HG03039 (cell line): ENCODE results near the gene DSC1.
"Not testable (repeated sequence)": the region's sequence is repeated elsewhere in the genome, so short reads cannot be mapped to it uniquely, and the experiment has no call there.

Experiments used
- ATAC-seq: cut with Tn5 transposase; IDR thresholded peaks from one replicate; pipeline ENCODE4 v1.9.1; 2021; ENCODE audit warnings: mild to moderate bottlenecking, moderate library complexity; ENCODE audit not compliant: unreplicated experiment

Gene DSC1

DNA sequence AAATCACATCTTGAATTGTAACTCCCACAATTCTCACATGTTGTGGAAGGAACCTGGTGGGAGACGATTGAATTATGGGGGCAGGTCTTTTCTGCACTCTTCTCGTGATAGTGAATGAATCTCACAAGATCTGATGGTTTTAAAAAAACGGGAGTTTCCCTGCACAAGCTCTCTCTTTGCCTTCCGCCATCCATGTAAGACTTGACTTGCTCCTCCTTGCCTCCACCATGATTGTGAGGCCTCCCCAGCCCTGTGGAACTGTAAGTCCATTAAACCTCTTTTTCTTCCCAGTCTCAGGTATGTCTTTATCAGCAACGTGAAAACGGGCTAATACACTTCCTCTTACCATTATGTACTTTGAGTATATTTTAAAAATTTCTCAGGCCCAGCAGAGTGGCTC, 14.7 kb upstream of the DSC1 start:
- ATAC-seq: not testable (repeated sequence)

GRCh38 chr18:31176531-31176930, 13.9 kb upstream of the DSC1 start:
- no peak for ATAC-seq

GRCh38 chr18:31171144-31171839, 8.6 kb upstream of the DSC1 start:
- ATAC-seq: no peak

- no peak for ATAC-seq
These were observed 7.7 kb upstream of the DSC1 start for GRCh38 chr18:31170335-31170734.

DNA sequence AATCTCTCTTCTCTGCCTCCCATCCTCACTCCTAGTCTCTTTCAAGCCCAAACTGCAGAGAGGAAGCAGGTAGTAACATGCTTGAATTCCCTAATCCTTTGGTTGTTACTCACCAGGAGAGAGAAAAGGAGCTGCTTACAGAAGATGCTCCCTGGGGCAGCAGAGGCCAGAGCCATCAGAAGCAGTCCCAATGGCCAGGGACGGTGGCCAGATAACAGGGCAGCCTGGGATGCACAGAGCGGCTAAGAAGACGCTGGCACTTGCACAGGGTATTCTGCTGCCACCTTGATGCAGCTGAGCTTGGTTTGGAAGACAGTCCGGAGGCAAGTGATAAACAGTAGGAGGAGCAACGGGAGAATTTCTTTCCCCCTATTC, 250 bp downstream of the DSC1 start:
- no peak for ATAC-seq

DNA sequence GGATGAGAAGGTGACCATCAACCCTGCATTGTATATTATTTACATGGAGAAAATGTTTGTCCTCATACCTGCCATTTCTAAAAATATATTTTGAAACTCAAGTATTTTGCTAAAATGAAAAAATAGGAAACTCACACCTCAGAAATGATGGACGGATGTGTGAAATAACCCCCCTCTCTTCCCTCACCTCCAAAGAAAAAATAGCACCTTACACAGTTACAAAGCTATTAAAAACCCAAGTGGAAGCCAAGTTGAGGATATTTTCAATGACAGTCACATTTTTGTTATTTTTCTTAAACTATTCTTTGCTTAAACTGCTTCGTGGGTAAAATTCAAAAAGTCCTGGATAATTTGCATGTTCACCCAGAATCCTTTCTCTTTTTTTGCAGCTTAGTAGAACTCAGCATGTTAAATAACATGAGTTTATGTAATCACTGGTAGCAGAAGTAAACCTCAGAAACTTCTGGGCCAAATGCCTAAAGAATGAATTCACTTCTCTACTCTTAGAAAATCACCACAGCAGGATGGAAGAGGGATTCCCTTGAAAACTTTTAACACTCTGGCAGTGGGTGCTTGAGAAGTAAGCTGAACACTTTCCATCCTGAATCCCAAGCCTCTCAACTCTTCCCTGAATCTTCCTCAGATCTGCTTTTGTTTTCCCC, 768 bp downstream of the DSC1 start:
- no peak for ATAC-seq

DNA sequence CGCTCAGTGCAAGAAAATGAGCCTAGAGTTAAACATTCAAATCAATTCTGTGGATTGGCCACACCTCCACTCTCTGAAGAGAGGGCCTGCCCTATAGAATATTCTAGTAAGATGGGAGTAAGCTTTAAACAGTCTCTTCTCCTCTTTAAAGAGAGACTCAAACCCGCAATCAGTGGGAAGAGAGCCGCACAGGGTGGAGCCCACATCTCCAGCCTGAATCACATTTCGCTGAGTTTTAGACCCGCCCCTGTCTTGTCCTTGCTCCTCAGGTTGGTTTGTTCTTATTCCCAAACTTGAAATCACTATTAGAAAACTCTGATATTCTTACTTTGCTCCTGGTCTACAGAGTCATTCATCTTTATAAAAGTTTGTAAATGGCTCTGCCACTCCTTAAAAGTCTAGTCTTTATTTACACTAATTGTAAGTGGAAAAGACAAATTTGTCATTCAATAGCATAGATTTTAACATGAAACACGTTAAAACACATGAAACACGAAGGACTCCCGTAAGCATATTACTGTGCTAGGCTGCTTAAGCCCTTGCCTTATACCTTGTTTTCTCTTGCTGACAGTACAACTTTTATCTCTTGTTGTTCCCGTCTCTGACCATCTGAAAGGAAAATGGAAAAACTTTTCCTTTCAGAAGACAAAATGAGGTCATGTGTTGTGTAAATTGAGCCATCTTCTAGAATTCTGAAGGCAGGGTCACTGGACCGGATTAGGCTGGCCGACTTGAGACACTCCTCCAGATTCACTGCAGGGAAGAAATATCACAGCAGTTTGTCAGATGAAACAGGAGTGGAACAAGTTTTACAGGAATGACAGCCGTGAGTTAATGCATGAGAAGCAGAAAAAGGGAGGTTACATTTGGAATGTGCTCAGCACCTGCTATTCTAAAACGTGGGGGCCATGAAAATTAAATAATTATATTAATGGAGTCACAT, 5.6 kb downstream of the DSC1 start:
- no peak for ATAC-seq

- no peak for ATAC-seq
These were observed 7.2 kb downstream of the DSC1 start for GRCh38 chr18:31155498-31155897.

GRCh38 chr18:31154181-31154580, 8.5 kb downstream of the DSC1 start:
- ATAC-seq: no peak

GRCh38 chr18:31149351-31149750, 13.3 kb downstream of the DSC1 start:
- no peak for ATAC-seq

DNA sequence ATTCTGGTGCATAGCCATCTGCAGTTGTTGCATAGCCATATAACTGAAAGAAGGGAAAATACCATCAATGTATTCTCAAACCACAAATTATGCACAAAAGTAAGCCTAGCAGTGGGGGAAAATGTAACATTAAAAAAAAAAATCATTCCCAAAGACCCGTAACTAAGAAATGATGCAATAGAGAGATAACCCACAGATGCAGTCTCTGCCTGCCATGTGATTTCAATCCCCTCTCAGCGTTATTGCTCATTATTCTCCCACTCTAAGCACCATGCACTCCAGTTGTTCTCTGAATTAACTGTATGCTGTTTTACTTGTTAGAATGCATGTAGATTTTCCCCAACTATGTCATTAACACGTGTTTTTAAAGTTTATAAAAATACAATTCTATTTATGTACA, 14.1 kb downstream of the DSC1 start:
- no peak for ATAC-seq

DNA sequence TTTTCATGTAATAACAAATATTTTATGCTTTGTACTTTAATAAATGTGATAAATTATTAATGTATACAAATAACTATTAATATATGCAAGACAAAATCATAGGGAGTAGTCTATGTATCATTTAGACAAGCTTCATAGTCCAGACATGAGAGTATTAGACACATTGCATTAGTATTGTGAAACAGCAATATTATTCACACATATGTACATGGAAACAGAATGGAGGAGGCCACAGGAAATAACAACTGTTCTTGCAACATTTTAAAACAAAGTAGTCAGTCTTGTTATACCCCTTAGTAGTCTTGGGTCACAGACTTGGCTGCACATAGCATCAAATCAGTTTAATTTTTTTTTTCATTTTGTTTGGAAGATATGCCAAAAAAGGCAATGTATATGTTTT, 15.8 kb downstream of the DSC1 start:
- ATAC-seq: no peak

DNA sequence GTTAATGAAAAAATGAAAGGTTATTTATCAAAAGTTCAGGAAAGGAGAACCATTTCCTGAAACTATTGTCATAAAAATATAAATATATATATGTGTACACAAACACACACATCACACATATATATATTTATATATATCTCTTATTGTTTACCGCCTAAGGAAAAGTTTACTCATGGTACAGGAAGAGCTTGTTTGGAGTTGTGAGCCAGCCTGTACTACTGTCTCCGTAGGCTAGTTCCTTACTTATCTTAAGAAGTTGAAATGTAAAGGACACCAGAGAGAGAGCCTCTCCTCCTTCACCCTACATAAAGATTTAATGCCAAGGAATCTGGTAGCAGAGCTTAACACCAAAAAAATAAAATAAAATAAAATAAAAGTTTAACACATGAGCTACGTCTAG, 19.6 kb downstream of the DSC1 start:
- no peak for ATAC-seq

DNA sequence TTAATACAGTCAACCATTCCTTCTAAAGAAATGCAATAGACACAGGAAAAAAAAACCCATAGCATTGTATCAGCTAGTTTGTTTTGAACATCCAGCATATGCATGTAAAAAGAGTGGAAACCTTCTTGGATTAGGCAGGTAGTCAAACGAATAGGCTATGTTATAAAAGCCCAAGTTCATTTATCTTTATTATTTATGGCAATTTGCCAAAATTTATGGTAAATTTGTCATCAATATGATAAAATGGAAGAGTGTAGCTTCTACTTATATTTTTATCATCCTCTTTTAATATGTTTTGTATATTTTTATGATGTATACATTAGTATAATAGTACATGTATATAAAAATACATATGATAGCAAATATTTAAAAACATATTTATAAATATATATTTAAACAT, 23.9 kb downstream of the DSC1 start:
- no peak for ATAC-seq

DNA sequence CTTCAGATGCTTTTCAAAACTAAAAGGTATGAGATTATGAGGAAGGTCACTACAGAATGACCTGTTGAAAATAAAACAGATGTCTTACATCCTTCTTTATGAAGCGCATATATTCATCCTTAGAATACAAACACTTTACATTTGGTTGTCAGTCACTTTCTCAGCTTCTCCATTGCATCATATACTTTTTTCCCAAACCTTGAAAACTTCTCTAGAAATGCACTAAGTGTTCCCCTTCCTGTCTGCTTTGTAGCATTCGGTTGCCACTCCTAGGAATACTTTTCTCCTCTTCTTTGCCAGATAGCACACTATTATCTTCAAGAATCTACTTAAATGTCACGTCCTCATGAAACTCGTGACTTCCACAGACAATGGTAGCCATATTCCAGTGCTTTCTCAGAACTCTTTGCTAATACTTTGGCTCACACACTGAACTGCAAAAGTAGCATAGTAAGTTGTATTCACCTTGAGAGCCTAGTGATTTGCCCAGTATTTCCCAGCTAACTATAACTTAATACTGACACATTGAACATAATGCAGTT, 27.6 kb downstream of the DSC1 start:
- ATAC-seq: no peak

GRCh38 chr18:31129398-31130115, 33.1 kb downstream of the DSC1 start:
- no peak for ATAC-seq

GRCh38 chr18:31125878-31126277, 36.8 kb downstream of the DSC1 start:
- no peak for ATAC-seq

DNA sequence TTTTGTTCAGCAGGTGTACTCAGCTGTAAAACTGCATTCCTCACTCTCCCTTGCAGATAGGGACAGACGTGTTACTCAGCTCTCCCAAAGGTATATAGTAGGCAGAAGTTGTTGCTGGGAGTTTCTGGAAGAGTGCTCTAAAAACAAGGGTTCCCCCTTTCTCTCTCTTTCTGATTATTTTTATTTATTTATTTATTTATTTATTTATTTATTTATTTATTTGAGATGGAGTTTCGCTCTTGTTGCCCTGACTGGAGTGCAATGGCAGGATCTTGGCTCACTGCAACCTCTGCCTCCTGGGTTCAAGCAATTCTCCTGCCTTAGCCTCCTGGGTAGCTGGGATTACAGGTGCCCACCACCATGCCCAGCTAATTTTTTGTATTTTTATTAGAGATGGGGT, 39.5 kb downstream of the DSC1 start:
- ATAC-seq: not testable (repeated sequence)

DNA sequence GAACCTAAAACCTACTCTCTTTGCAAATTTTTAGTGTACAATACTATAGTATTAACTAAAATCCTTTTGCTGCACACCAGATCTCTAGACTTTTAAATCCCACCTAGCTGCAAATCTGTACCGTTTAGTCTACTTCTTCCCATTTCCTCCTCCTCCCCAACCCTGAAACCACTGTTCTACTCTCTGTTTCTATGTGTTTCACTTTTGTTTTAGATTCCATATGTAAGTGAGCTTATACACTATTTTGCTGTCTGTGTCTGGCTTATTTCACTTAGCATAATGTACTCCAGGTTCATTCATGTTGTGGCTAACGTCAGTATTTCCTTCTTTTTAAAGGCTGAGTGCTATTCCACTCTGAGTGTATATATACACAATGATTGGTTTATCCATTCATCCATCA, 42.1 kb downstream of the DSC1 start:
- no peak for ATAC-seq

DNA sequence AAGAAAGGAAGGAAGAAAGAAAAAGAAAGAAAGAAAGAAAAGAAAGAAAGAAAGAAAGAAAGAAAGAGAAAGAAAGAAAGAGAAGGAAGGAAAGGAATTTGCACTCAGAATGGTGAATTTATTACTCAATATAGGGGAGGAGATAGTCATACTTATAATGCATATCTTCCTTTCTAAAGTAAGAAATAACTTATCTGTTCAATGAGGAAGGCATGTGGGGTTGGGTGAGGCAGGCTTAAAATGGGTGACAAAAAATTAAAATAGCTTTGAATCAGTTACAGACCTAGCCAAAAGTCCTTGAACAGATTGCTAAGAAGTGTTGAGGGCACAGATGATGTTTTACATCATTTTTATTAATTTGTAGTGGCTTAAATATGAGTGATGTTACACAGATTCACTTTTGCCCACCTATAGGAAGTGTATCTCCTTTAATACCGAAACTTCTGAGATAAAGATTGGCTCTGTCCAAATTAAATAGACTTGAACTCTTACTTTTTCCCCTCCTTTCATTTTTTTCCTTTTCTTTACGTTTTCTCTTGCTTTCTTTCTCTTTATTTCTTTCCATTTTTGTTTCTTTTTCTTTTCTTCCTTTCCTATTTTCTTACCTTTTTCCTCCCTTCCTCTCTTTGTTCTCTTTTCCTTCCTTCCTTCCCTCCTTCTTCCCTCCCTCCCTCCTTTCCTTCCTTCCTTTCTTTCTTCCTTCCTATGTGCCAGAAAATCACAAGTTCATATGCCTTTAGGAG, 45.6 kb downstream of the DSC1 start:
- ATAC-seq: no peak
